Stomach (tissue), 4 donors: ENCODE results near the gene NT5C1B.

Experiments
- POLR2AphosphoS5 ChIP-seq, 3 donors: sonication (generic); formaldehyde crosslinking; IDR thresholded peaks; one replicate each; pipeline ENCODE4 v1.6.1; 2016; ENCODE audit warnings: antibody characterized with exemption in 3 of 3
- TF ChIP-seq, protein P1 (sequence below), 7 experiments: fragments of 450-650 bp in 4 of 7; fragments of 200-600 bp in 3 of 7; sonication (generic) in 3 of 7; IDR thresholded peaks; one replicate each; pipeline ENCODE4 v1.5.1; 2016 to 2019; ENCODE audit warnings: antibody characterized with exemption in 7 of 7, control low read depth in 2 of 7, mild to moderate bottlenecking in 1 of 7

DNA sequence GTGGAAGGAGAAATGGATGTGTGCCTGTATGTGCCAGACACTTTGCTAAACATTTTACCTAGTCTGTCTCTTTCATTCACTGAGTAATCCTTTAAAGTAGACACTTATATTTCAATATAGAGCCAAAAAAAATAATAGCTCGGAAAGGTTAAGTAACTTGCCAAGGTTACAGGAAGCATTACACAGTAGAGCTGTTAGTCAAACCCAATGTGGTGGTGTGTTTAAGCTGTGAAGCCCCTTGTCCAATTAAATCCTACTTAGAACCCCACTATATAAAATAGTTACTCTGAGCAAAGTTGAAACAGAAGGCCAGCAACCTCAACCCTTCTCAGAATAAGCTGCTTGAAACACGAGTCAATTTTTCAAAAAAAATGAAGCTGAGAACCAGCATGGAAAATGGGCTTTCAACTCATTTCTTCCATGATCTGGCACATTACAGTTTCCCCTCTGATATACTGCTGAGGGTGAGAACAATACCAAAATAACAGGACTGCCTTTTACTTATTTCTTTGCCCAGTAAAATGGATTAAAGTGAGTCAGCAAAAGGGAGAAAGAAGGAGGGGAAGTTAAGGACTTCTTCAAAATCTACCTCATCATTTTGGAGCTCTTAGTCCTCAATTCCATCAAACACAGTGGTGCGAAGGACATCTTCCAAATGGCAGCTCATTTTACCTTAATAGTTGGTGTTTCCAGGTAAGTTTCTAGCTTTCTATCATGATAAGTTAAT lies 36.9 kb downstream of the NT5C1B start:
- no peak for TF ChIP-seq POLR2AphosphoS5 (IDR thresholded peaks at IDR 0.05)
- TF ChIP-seq, protein P1, sequence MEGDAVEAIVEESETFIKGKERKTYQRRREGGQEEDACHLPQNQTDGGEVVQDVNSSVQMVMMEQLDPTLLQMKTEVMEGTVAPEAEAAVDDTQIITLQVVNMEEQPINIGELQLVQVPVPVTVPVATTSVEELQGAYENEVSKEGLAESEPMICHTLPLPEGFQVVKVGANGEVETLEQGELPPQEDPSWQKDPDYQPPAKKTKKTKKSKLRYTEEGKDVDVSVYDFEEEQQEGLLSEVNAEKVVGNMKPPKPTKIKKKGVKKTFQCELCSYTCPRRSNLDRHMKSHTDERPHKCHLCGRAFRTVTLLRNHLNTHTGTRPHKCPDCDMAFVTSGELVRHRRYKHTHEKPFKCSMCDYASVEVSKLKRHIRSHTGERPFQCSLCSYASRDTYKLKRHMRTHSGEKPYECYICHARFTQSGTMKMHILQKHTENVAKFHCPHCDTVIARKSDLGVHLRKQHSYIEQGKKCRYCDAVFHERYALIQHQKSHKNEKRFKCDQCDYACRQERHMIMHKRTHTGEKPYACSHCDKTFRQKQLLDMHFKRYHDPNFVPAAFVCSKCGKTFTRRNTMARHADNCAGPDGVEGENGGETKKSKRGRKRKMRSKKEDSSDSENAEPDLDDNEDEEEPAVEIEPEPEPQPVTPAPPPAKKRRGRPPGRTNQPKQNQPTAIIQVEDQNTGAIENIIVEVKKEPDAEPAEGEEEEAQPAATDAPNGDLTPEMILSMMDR (IDR thresholded peaks at IDR 0.05) = no peak
